Measurements from ENCODE around the gene FUT4. TPM values are rescaled to one million over a fixed set of nuclear protein-coding genes. Genes with fewer than 3 reads are reported as not detected.
"Not testable (repeated sequence)": the region's sequence is repeated elsewhere in the genome, so short reads cannot be mapped to it uniquely, and the experiment has no call there.

FUT4 gene
- total RNA-seq, 1 experiment from 2014 or later = not detected

DNA sequence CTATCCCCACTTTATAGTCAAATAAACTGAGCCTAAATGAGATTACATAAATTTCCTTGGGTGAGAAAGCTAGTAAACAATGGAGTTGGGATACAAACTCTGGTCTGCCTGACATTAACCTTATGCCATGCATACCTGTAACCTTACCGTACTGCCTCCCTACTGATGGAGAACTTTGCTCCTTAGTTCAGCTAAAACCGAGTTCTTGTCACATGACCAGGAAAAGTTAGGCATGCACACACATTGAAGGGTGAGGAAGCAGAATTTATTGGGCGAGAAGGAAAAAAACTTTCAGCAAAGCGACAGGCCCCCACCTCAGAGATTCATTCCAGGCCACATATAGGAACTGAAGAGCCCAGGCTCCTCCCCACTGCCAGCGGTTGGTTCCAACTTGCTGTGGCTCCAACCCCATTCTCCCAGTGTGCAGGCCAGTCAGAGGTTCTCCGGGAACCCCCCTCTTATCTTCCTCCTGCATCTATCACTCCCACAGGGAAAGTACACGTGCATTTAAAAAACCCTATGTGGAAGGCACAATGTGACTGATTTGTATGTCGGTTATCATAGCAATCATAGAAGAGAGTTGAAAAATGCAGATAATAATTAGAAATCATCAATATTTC, 20.2 kb downstream of the FUT4 start:
- no peak for DNase-seq (ENCODE audit: low spot score)

DNA sequence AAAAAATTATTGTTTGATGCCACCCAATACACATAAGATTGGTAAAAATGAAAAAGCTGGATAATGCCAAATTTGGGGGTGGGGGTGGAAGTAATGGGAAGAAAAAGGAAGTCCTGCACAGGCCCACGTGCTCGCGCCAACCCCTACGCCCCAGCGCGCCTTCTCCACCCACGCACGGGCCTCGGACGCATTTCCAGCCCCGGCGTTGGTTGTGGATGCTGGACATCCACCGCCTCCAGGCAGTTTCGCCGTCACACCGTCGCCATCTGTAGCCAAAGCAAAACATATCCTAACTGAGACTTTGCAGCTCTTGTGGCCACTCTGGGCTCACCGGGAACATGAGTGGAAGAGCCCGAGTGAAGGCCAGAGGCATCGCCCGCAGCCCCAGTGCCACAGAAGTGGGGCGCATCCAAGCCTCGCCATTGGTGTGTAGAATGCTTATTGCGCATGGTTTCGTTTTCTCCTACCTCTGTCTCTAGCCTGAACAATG, 23.5 kb downstream of the FUT4 start, which contains the start of gene PIWIL4:
TSS of gene PIWIL4 (plus strand) at position 188 of the 490 bp plus-strand sequence. CDS start at position 339, 151 bp downstream.
- no peak for DNase-seq (ENCODE audit: low spot score)

DNA sequence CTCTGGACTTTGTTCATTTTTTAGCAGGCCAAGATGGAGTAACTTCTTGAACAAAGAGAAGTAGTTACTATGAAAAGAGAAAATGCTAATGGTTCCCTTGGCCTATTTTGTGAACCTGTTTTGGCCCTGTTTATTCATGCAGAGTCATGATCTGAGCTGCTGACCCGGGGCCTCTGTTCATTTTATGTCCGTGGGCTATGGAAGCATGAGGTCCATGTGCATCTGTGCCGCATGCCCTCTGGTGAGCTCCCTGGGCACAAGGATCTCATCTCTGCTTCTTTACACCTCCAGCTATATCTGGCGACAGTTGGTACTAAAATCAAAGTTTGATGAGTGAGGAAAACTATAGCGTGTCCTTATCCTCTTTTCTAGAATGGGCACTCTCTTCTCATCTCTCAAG, 24.5 kb downstream of the FUT4 start:
- DNase-seq (ENCODE audit: low spot score) = no peak

DNA sequence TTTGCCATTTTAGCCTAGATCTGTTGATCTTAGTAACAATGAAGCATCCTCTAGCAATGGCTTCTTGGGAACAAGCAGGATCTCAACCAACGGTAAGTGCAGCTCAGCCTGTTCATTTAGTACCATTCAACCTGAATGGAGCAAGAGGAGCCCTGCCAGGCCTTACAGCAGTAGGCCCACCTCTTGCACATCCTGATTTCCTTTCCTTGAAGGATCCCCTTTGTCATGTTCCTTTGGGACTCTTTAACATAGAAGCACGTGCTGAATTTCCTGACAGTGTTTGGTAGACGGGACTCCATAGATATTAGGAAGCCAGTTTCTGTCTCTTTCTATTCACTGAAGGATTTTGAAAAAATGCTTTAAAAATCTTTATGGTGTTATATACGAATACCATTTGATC, 25.0 kb downstream of the FUT4 start:
- no peak for DNase-seq (ENCODE audit: low spot score)

DNA sequence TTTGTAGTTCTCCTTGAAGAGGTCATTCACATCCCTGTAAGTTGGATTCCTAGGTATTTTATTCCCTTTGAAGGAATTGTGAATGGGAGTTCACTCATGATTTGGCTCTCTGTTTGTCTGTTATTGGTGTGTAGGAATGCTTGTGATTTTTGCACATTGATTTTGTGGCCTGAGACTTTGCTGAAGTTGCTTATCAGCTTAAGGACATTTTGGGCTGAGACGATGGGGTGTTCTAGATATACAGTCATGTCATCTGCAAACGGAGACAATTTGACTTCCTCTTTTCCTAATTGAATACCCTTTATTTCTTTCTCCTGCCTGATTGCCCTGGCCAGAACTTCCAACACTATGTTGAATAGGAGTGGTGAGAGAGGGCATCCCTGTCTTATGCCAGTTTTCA, 29.3 kb downstream of the FUT4 start:
- not testable (repeated sequence) for DNase-seq (ENCODE audit: low spot score)

GRCh38 chr11:94574193-94574961, 30.7 kb downstream of the FUT4 start:
- DNase-seq (ENCODE audit: low spot score) = peak; percentile 19

DNA sequence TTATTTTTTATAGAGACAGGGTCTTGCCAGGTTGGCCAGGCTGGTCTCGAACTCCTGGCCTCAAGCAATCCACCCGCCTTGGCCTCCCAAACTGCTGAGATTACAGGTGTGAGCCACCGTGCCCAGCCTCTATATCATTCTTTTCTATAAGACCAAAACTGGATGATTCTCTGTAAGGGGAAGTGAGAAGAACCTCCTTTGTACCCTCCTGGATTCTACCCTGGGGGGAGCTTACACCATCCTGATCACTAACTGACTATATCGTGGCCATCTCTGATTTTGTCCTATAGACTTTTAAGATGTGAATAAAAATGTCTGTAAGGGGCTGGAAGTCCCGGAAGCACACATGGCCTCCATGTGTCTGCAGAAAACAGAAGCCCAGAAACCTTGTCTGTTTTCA, 32.6 kb downstream of the FUT4 start:
- DNase-seq (ENCODE audit: low spot score) = no peak

DNA sequence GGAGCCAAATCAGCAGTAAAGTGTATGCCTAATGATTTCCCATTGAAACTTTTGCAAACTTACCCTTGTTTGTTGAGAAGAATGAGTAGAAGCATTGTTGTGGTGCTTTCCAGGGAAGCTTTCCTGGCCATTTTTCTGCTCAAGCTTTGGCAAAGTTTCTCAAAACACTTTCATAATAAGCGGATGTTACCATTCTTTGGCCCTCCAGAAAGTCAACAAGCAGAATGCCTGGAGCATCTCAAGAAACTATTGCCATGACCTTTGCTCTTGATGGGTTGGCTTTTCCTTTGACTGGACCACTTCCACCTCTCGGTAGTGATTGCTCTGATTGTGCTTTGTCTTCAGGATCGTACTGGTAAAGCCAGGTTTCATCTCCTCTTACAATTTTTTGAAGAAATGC, 34.1 kb downstream of the FUT4 start:
- DNase-seq (ENCODE audit: low spot score) = no peak

DNA sequence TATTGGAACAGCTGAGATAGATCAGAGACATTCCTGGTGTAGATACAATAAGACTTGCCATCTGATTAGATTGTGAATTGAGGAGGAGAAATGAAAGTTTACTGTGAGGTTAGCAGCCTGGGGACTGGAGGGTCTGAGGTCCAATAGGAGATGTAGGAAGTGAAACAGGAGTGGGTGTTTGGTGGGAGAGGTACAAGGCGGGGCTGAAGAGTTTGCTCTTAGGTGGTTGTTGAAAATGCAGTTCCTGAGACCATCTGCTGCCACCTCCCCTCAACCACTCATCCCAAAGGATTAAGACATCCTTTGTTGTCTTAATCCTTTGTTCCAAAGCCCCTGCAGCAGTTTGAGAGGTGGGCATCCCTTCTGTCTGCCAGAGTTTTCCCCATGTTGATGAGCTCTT, 38.2 kb downstream of the FUT4 start:
- DNase-seq (ENCODE audit: low spot score) = no peak

GRCh38 chr11:94583213-94583865, 39.6 kb downstream of the FUT4 start:
- no peak for DNase-seq (ENCODE audit: low spot score)

DNA sequence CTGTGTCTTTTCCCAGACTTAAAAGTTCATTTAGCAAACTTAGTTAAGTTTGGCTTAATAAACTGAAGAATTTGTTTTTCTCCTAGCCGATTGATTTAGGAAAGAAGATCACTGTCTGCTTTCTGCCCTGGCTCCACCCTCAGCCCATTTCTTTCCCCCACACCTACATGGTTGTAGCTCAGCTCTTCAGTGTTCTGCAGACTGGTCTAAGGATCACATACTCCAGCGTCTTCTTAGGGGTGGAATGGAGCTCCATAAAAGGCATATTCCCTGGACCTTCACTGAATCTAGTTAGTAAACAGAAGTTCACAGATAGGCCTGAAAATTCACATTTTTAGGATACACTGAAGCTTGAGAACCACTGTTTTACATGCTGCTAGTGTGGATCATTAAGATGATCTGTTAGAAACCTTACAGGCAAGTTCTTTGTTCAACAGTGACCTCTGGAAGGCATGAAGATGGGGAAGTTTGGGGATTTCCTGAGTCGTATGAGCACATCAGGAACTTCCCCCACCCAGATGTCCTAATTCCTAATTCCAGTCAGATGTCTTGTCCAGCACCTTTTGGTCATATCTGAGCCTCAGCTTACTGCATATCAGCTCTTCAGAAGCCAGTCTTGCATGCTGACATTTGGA, 40.3 kb downstream of the FUT4 start:
- DNase-seq (ENCODE audit: low spot score) = no peak

DNA sequence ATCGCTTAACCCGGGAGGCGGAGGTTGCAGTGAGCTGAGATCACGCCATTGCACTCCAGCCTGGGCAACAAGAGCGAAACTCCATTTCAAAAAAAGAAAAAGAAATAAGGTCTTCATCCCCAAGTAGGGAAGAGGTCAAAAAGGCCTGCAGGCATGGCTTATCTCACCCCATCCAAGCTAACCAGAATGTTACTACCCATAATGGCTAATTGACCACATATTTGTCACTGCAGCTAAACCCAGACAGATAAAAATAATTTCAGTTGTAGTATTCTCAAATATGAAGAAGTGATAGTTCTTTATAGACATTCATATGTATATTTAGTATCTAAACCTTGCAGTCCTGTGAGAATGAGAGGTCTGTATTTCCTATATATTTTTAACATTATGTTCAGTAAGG, 41.3 kb downstream of the FUT4 start:
- DNase-seq (ENCODE audit: low spot score) = no peak

- DNase-seq (ENCODE audit: low spot score) = no peak
Measured at GRCh38 chr11:94585399-94585798, 41.7 kb downstream of the FUT4 start.

DNA sequence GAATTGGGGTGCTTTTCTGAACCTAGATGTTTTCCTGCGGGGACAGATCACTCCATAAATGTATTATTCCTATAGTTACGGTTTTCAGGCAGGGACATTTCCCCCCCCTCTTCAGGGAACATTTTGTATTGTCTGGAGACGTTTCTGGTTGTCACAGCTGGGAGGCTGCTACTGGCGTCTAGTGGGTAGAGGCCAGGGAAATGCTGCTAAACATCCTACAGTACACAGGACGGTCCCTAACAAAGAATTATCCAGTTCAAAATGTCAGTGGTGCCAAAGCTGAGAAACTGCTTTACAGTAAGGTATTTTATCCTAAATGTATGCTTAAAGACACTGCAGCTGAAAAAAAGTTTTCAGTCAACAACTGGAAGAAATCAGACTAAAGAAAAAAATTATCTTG, 42.8 kb downstream of the FUT4 start:
- no peak for DNase-seq (ENCODE audit: low spot score)

GRCh38 chr11:94586978-94587377, 43.3 kb downstream of the FUT4 start:
- no peak for DNase-seq (ENCODE audit: low spot score)

DNA sequence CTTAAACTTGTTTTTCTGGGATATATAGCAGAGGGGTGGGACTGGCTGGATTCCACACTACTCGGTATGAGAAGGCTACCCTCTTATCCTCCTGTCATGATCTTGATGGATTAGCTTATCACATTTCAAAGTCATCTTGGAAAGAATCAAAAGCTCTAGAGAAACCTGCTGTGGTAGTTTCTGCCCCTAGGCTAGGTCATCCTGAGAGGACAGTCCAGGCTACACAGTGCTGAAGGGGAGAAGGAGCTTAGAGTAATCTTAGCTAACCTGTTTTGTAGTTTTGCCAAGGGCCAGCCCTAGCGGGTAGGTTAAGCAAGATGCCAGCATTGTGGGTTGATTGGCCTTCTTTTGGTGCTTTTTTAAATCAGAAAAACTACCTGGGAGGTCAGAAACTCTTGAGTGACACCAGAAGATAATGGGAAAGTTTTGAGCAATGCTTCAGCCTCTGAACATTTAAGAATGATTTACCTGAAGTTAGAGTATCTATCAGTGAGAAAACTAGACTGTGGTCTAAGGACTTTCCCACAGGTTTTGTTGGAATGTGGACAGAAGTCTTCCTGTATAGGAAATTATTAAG, 44.7 kb downstream of the FUT4 start:
- no peak for DNase-seq (ENCODE audit: low spot score)

- no peak for DNase-seq (ENCODE audit: low spot score)
Measured at GRCh38 chr11:94590352-94591041, 46.8 kb downstream of the FUT4 start.

DNA sequence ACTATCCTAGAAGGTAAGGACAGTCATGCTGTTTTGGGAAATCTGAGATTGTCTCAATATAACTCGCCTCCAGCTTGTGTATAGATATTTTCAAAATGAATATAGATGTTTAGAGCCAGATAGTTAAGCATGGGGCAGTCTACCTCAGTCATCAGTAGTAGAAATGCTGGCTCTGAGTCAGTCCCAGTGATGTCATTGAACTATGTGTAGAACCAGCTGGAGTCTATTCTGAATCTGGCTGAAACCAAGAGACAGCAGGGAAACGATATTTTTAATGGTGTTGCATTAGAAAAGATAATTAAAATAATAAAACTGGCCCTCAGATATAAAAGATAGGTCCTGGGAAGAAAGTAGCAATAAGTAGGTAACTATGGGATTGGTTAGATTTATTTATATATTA, 49.3 kb downstream of the FUT4 start:
- DNase-seq (ENCODE audit: low spot score) = no peak

DNA sequence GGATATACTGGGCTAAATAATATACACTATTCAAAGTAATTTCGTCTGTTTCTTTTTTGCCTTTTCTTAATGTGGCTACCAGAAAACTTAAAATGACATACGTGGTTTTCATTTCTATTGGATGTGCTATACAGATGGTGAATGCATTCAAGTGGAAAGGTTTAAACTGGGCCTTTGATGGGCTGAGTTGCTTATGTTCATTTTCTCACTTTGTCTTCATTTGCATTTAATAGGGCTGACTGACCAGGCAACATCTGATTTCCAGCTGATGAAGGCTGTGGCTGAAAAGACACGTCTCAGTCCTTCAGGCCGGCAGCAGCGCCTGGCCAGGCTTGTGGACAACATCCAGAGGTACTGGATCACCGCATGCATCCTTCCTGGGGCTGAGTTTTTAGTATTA, 51.4 kb downstream of the FUT4 start:
- no peak for DNase-seq (ENCODE audit: low spot score)

DNA sequence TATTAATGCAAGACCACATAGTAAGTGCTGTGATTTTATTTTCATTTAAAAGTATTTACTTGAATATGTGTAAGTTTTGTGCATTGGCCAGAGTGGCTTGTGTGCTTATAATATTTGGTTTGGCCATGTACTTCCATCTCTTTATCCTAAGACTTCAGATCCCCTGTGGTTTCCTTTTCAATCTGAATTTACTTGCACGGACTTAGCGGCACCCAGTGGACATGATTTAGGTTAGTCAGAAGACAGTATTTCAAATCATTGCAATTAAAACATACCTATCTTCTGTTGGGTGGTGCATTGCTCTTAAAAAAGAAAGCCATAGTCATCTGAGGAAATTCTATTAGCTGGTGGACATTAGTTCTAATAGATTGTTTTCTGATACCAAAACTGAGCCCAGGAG, 54.2 kb downstream of the FUT4 start:
- DNase-seq (ENCODE audit: low spot score) = no peak

Data from H4 (cell line).